ENCODE data around the gene NBEA.

Gene NBEA

GRCh38 chr13:35191883-35192282 is 249.8 kb downstream of the NBEA start:
- DNase-seq, result no peak

- DNase-seq, result no peak
These were observed 256.6 kb downstream of the NBEA start for GRCh38 chr13:35198613-35199200.

- no peak for DNase-seq
These were observed 266.5 kb downstream of the NBEA start for GRCh38 chr13:35208587-35208986.

- no peak for DNase-seq
These were observed 268.2 kb downstream of the NBEA start for GRCh38 chr13:35210261-35210660.

GRCh38 chr13:35211949-35212348 is 269.9 kb downstream of the NBEA start:
- no peak for DNase-seq

GRCh38 chr13:35213911-35214310 is 271.8 kb downstream of the NBEA start:
- DNase-seq, result no peak

- DNase-seq, result no peak
These were observed 274.1 kb downstream of the NBEA start for GRCh38 chr13:35216131-35216530.

- DNase-seq, result no peak
These were observed 277.0 kb downstream of the NBEA start for GRCh38 chr13:35219021-35219420.

- no peak for DNase-seq
These were observed 283.1 kb downstream of the NBEA start for GRCh38 chr13:35225159-35225558.

GRCh38 chr13:35225582-35225981 is 283.5 kb downstream of the NBEA start:
- no peak for DNase-seq

- DNase-seq, result no peak
These were observed 286.5 kb downstream of the NBEA start for GRCh38 chr13:35228536-35228935.

- no peak for DNase-seq
These were observed 289.4 kb downstream of the NBEA start for GRCh38 chr13:35231426-35231825.

- no peak for DNase-seq
These were observed 296.2 kb downstream of the NBEA start for GRCh38 chr13:35238274-35238673.

- DNase-seq, result no peak
These were observed 310.6 kb downstream of the NBEA start for GRCh38 chr13:35252536-35253205.

- DNase-seq, result no peak
These were observed 313.2 kb downstream of the NBEA start for GRCh38 chr13:35255241-35255640.

GRCh38 chr13:35256459-35257148 is 314.5 kb downstream of the NBEA start:
- DNase-seq, result no peak

- DNase-seq, result no peak
These were observed 318.2 kb downstream of the NBEA start for GRCh38 chr13:35260316-35260715.

GRCh38 chr13:35266412-35266811 is 324.3 kb downstream of the NBEA start:
- DNase-seq, result no peak

- no peak for DNase-seq
These were observed 336.8 kb downstream of the NBEA start for GRCh38 chr13:35278917-35279316.

- no peak for DNase-seq
These were observed 337.4 kb downstream of the NBEA start for GRCh38 chr13:35279500-35279899.

GRCh38 chr13:35283856-35284255 is 341.8 kb downstream of the NBEA start:
- DNase-seq, result no peak

- no peak for DNase-seq
These were observed 343.6 kb downstream of the NBEA start for GRCh38 chr13:35285677-35286076.

- no peak for DNase-seq
These were observed 350.3 kb downstream of the NBEA start for GRCh38 chr13:35292329-35292728.

- no peak for DNase-seq
These were observed 351.6 kb downstream of the NBEA start for GRCh38 chr13:35293579-35294226.

Measured in fibroblast of skin of back (primary cell).